Measurements from ENCODE around the gene CBX3. TPM values are rescaled to one million over a fixed set of nuclear protein-coding genes. Genes with fewer than 3 reads are reported as not detected.
"Not testable (repeated sequence)": the region's sequence is repeated elsewhere in the genome, so short reads cannot be mapped to it uniquely, and the experiment has no call there.

Gene CBX3
- total and polyA plus RNA-seq, 4 donors, result 26.9 to 53.3 (median 33.0) TPM

DNA sequence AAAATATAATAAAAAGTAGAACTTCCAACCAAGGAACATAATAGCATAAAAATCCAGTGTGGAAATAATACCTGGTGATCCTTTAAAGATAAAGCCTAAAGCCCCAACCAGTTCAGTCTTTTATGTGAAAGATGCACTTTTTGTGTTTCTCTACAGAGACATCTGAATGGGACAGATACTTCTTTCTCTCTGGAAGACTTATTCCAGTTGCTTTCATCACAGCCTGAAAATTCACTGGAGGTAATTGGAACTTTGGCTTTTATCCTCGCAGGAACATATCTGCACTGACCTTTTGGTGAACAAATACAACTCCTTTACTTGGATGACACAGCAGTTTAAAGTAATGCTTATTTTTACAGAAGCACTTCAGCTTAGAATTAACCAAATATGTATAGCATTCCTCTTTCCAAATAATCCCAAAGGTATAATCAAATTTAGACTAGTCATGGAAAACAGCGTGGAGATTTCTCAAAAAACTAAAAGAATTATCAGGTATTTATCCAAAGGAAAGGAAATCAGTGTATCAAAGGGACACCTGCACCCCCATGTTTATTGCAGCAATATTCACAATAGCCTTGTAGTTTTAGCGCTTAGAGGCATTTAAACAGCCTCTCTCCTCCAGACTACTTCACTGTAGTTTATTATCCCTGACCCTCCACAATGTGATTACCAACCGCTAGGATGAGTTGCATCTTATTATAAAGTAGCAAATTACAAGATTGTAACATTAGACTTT, 17.8 kb upstream of the CBX3 start:
- no peak overlapping the region for H3K27ac ChIP-seq (ENCODE audit: low read depth in 1 of 2, low read length in 2 of 2)
- no peak overlapping the region for H3K9ac ChIP-seq (ENCODE audit: low read depth in 1 of 2, low read length in 2 of 2)
- H3K9me3 ChIP-seq (ENCODE audit: control insufficient read depth in 4 of 4, low read length in 3 of 4), result no peaks in the 10 kb centered on the region
- no peaks in the 10 kb centered on the region for H3K27me3 ChIP-seq (ENCODE audit: control insufficient read depth in 4 of 4, insufficient read depth in 4 of 4, low read length in 3 of 4)
- peaks cover 2 to 10% (median 4%) of the 10 kb centered on the region in 4 donors for H3K36me3 ChIP-seq (ENCODE audit: control insufficient read depth in 4 of 4, insufficient read depth in 3 of 4, low read depth in 1 of 4, low read length in 3 of 4)
- H3K4me3 ChIP-seq (ENCODE audit: low read depth in 1 of 3, low read length in 3 of 3), result no peak overlapping the region
- WGBS, result 70% methylated on average over 4 of the region's 4 CpGs
- DNase-seq (ENCODE audit: low spot score), result no peak
- peaks cover 0 to 12% (median 4%) of the 10 kb centered on the region in 4 donors for H3K4me1 ChIP-seq (ENCODE audit: control insufficient read depth in 4 of 4, insufficient read depth in 4 of 4, low read length in 3 of 4)
- TF ChIP-seq RXRA (IDR thresholded peaks at IDR 0.05) (no peak), HNF4A (conservative IDR thresholded peaks at IDR 0.05) (peak; percentile 8 to 48), FOXA1 (IDR thresholded peaks at IDR 0.05) (no peak), RAD21 (IDR thresholded peaks at IDR 0.05) (no peak)

DNA sequence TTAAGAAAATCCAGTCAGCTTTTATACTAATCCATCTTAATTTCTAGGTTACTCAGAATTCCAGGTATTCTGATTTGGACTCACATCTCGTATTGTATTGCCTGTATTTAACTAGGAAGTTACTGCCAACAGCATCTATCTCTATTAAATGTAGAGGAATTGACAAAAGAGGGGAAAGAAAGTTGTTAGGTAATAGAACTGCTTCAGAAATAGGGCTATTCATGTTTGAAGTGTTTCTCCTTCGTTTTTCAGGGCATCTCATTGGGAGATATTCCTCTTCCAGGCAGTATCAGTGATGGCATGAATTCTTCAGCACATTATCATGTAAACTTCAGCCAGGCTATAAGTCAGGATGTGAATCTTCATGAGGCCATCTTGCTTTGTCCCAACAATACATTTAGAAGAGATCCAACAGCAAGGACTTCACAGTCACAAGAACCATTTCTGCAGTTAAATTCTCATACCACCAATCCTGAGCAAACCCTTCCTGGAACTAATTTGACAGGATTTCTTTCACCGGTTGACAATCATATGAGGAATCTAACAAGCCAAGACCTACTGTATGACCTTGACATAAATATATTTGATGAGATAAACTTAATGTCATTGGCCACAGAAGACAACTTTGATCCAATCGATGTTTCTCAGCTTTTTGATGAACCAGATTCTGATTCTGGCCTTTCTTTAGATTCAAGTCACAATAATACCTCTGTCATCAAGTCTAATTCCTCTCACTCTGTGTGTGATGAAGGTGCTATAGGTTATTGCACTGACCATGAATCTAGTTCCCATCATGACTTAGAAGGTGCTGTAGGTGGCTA, 17.1 kb upstream of the CBX3 start:
- 73% methylated on average over 4 of the region's 4 CpGs for WGBS
- Histone ChIP-seq H3K36me3 (ENCODE audit: control insufficient read depth in 4 of 4, insufficient read depth in 3 of 4, low read depth in 1 of 4, low read length in 3 of 4) (peaks cover 2 to 17% (median 12%) of the 10 kb centered on the region in 4 donors), H3K4me1 (ENCODE audit: control insufficient read depth in 4 of 4, insufficient read depth in 4 of 4, low read length in 3 of 4) (peaks cover 0 to 13% (median 6%) of the 10 kb centered on the region in 4 donors)
- not testable (repeated sequence) for H3K9me3 ChIP-seq (ENCODE audit: control insufficient read depth in 4 of 4, low read length in 3 of 4); H3K4me3 ChIP-seq (ENCODE audit: low read depth in 1 of 3, low read length in 3 of 3); H3K27ac ChIP-seq (ENCODE audit: low read depth in 1 of 2, low read length in 2 of 2); H3K27me3 ChIP-seq (ENCODE audit: control insufficient read depth in 4 of 4, insufficient read depth in 4 of 4, low read length in 3 of 4); DNase-seq (ENCODE audit: low spot score); H3K9ac ChIP-seq (ENCODE audit: low read depth in 1 of 2, low read length in 2 of 2)

DNA sequence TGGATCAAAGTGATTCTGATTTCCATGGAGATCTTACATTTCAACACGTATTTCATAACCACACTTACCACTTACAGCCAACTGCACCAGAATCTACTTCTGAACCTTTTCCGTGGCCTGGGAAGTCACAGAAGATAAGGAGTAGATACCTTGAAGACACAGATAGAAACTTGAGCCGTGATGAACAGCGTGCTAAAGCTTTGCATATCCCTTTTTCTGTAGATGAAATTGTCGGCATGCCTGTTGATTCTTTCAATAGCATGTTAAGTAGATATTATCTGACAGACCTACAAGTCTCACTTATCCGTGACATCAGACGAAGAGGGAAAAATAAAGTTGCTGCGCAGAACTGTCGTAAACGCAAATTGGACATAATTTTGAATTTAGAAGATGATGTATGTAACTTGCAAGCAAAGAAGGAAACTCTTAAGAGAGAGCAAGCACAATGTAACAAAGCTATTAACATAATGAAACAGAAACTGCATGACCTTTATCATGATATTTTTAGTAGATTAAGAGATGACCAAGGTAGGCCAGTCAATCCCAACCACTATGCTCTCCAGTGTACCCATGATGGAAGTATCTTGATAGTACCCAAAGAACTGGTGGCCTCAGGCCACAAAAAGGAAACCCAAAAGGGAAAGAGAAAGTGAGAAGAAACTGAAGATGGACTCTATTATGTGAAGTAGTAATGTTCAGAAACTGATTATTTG, 16.3 kb upstream of the CBX3 start:
- 89% methylated on average over 10 of the region's 10 CpGs for WGBS
- Histone ChIP-seq H3K4me3 (ENCODE audit: low read depth in 1 of 3, low read length in 3 of 3) (no peak overlapping the region), H3K27ac (ENCODE audit: low read depth in 1 of 2, low read length in 2 of 2) (no peak overlapping the region), H3K27me3 (ENCODE audit: control insufficient read depth in 4 of 4, insufficient read depth in 4 of 4, low read length in 3 of 4) (no peaks in the 10 kb centered on the region), H3K9me3 (ENCODE audit: control insufficient read depth in 4 of 4, low read length in 3 of 4) (no peaks in the 10 kb centered on the region), H3K4me1 (ENCODE audit: control insufficient read depth in 4 of 4, insufficient read depth in 4 of 4, low read length in 3 of 4) (peaks cover 0 to 17% (median 6%) of the 10 kb centered on the region in 4 donors), H3K9ac (ENCODE audit: low read depth in 1 of 2, low read length in 2 of 2) (no peak overlapping the region), H3K36me3 (ENCODE audit: control insufficient read depth in 4 of 4, insufficient read depth in 3 of 4, low read depth in 1 of 4, low read length in 3 of 4) (peaks cover 2 to 25% (median 18%) of the 10 kb centered on the region in 4 donors)
- TF ChIP-seq NR2F2 (IDR thresholded peaks at IDR 0.05), result no peak
- no peak for TF ChIP-seq JUND (IDR thresholded peaks at IDR 0.05)
- TF ChIP-seq HNF4A (conservative IDR thresholded peaks at IDR 0.05), result no peak
- TF ChIP-seq SP1 (IDR thresholded peaks at IDR 0.05), result no peak
- TF ChIP-seq, protein P1, sequence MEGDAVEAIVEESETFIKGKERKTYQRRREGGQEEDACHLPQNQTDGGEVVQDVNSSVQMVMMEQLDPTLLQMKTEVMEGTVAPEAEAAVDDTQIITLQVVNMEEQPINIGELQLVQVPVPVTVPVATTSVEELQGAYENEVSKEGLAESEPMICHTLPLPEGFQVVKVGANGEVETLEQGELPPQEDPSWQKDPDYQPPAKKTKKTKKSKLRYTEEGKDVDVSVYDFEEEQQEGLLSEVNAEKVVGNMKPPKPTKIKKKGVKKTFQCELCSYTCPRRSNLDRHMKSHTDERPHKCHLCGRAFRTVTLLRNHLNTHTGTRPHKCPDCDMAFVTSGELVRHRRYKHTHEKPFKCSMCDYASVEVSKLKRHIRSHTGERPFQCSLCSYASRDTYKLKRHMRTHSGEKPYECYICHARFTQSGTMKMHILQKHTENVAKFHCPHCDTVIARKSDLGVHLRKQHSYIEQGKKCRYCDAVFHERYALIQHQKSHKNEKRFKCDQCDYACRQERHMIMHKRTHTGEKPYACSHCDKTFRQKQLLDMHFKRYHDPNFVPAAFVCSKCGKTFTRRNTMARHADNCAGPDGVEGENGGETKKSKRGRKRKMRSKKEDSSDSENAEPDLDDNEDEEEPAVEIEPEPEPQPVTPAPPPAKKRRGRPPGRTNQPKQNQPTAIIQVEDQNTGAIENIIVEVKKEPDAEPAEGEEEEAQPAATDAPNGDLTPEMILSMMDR (IDR thresholded peaks at IDR 0.05; ENCODE audit: low read depth, low read length, missing input control), result no peak
- TF ChIP-seq GABPA (IDR thresholded peaks at IDR 0.05 in 1 of 2, conservative IDR thresholded peaks at IDR 0.05 in 1 of 2), result no peak
- TF ChIP-seq, protein P2, sequence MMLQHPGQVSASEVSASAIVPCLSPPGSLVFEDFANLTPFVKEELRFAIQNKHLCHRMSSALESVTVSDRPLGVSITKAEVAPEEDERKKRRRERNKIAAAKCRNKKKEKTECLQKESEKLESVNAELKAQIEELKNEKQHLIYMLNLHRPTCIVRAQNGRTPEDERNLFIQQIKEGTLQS (IDR thresholded peaks at IDR 0.05), result no peak
- no peak for TF ChIP-seq FOXA1 (IDR thresholded peaks at IDR 0.05)
- TF ChIP-seq RAD21 (IDR thresholded peaks at IDR 0.05), result no peak
- TF ChIP-seq FOXA2 (IDR thresholded peaks at IDR 0.05), result no peak
- TF ChIP-seq, protein P3, sequence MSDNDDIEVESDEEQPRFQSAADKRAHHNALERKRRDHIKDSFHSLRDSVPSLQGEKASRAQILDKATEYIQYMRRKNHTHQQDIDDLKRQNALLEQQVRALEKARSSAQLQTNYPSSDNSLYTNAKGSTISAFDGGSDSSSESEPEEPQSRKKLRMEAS (IDR thresholded peaks at IDR 0.05), result no peak
- TF ChIP-seq, protein P4, sequence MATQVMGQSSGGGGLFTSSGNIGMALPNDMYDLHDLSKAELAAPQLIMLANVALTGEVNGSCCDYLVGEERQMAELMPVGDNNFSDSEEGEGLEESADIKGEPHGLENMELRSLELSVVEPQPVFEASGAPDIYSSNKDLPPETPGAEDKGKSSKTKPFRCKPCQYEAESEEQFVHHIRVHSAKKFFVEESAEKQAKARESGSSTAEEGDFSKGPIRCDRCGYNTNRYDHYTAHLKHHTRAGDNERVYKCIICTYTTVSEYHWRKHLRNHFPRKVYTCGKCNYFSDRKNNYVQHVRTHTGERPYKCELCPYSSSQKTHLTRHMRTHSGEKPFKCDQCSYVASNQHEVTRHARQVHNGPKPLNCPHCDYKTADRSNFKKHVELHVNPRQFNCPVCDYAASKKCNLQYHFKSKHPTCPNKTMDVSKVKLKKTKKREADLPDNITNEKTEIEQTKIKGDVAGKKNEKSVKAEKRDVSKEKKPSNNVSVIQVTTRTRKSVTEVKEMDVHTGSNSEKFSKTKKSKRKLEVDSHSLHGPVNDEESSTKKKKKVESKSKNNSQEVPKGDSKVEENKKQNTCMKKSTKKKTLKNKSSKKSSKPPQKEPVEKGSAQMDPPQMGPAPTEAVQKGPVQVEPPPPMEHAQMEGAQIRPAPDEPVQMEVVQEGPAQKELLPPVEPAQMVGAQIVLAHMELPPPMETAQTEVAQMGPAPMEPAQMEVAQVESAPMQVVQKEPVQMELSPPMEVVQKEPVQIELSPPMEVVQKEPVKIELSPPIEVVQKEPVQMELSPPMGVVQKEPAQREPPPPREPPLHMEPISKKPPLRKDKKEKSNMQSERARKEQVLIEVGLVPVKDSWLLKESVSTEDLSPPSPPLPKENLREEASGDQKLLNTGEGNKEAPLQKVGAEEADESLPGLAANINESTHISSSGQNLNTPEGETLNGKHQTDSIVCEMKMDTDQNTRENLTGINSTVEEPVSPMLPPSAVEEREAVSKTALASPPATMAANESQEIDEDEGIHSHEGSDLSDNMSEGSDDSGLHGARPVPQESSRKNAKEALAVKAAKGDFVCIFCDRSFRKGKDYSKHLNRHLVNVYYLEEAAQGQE (IDR thresholded peaks at IDR 0.05), result no peak
- TF ChIP-seq TAF1 (conservative IDR thresholded peaks at IDR 0.05), result no peak
- TF ChIP-seq YY1 (IDR thresholded peaks at IDR 0.05), result no peak
- TF ChIP-seq RXRA (IDR thresholded peaks at IDR 0.05), result no peak
- no peak for DNase-seq (ENCODE audit: low spot score)
